ENCODE data around the gene ADGRA3. TPM values are rescaled to one million over a fixed set of nuclear protein-coding genes. Genes with fewer than 3 reads are reported as not detected.

The ADGRA3 gene
- total RNA-seq, 1 experiment from 2014 or later = 57.5 TPM

- no peaks in the 10 kb centered on the region for H3K9me3 ChIP-seq (ENCODE audit: low read depth, low read length, poor library complexity, severe bottlenecking)
- ChIA-PET CTCF (no interaction called here), POLR2A (ENCODE audit: low non-redundant PET) (no interaction called here)
- no peaks in the 10 kb centered on the region for H3K36me3 ChIP-seq (ENCODE audit: insufficient read depth, low read length, poor library complexity, severe bottlenecking)
- no peak overlapping the region for H3K4me3 ChIP-seq (ENCODE audit: low read depth, low read length, poor library complexity, severe bottlenecking)
- no peaks in the 10 kb centered on the region for H3K4me1 ChIP-seq (ENCODE audit: insufficient read depth, low read length, poor library complexity, severe bottlenecking)
- peak; percentile 10 for DNase-seq (ENCODE audit: low spot score)
- intact Hi-C loops (cut with micrococcal nuclease; ENCODE audit: unreplicated experiment) = no loop called here
- H3K27me3 ChIP-seq (replicated peaks; ENCODE audit: insufficient read depth, low read depth, low read length, poor library complexity) = no peaks in the 10 kb centered on the region
- BruUV-seq (replicated peaks) = no TSS peak
- H3K27ac ChIP-seq (ENCODE audit: low read depth, low read length, poor library complexity, severe bottlenecking) = no peak overlapping the region
- TF ChIP-seq CTCF (conservative IDR thresholded peaks at IDR 0.05; ENCODE audit: low read depth, low read length) = no peak
- no peak for TF ChIP-seq EZH2 (IDR thresholded peaks at IDR 0.05; ENCODE audit: borderline replicate concordance, low read depth, low read length, poor library complexity, severe bottlenecking)
Measured at GRCh38 chr4:22345678-22346077, 170.2 kb downstream of the ADGRA3 start.

- ChIA-PET POLR2A (ENCODE audit: low non-redundant PET) (no interaction called here), CTCF (no interaction called here)
- Histone ChIP-seq H3K4me1 (ENCODE audit: insufficient read depth, low read length, poor library complexity, severe bottlenecking) (no peaks in the 10 kb centered on the region), H3K27ac (ENCODE audit: low read depth, low read length, poor library complexity, severe bottlenecking) (no peak overlapping the region), H3K27me3 (replicated peaks; ENCODE audit: insufficient read depth, low read depth, low read length, poor library complexity) (no peaks in the 10 kb centered on the region), H3K36me3 (ENCODE audit: insufficient read depth, low read length, poor library complexity, severe bottlenecking) (no peaks in the 10 kb centered on the region), H3K4me3 (ENCODE audit: low read depth, low read length, poor library complexity, severe bottlenecking) (no peak overlapping the region), H3K9me3 (ENCODE audit: low read depth, low read length, poor library complexity, severe bottlenecking) (no peaks in the 10 kb centered on the region)
- no TSS peak for BruUV-seq (replicated peaks)
- intact Hi-C loops (cut with micrococcal nuclease; ENCODE audit: unreplicated experiment) = no loop called here
- no peak for TF ChIP-seq CTCF (conservative IDR thresholded peaks at IDR 0.05; ENCODE audit: low read depth, low read length)
- DNase-seq (ENCODE audit: low spot score) = no peak
Measured at GRCh38 chr4:22345055-22345454, 170.8 kb downstream of the ADGRA3 start.

- Histone ChIP-seq H3K36me3 (ENCODE audit: insufficient read depth, low read length, poor library complexity, severe bottlenecking) (no peaks in the 10 kb centered on the region), H3K4me3 (ENCODE audit: low read depth, low read length, poor library complexity, severe bottlenecking) (no peak overlapping the region), H3K27me3 (replicated peaks; ENCODE audit: insufficient read depth, low read depth, low read length, poor library complexity) (no peaks in the 10 kb centered on the region), H3K9me3 (ENCODE audit: low read depth, low read length, poor library complexity, severe bottlenecking) (no peaks in the 10 kb centered on the region), H3K27ac (ENCODE audit: low read depth, low read length, poor library complexity, severe bottlenecking) (no peak overlapping the region), H3K4me1 (ENCODE audit: insufficient read depth, low read length, poor library complexity, severe bottlenecking) (no peaks in the 10 kb centered on the region)
- ChIA-PET POLR2A (ENCODE audit: low non-redundant PET) (no interaction called here), CTCF (no interaction called here)
- DNase-seq (ENCODE audit: low spot score) = no peak
- intact Hi-C loops (cut with micrococcal nuclease; ENCODE audit: unreplicated experiment) = no loop called here
- no TSS peak for BruUV-seq (replicated peaks)
- TF ChIP-seq EZH2 (IDR thresholded peaks at IDR 0.05; ENCODE audit: borderline replicate concordance, low read depth, low read length, poor library complexity, severe bottlenecking) (no peak), CTCF (conservative IDR thresholded peaks at IDR 0.05; ENCODE audit: low read depth, low read length) (no peak)
Measured at GRCh38 chr4:22343606-22344005, 172.3 kb downstream of the ADGRA3 start.

Measured in A673 (cell line).